Measurements from ENCODE around the gene SUMO4. TPM values are rescaled to one million over a fixed set of nuclear protein-coding genes. Genes with fewer than 3 reads are reported as not detected.

SUMO4 gene
- total RNA-seq, 4 donors from 2014 or later, result 0.33 to 6.3 TPM; not detected in 2

- TF ChIP-seq CTCF (IDR thresholded peaks at IDR 0.05 in 4 of 5, conservative IDR thresholded peaks at IDR 0.05 in 1 of 5) (no peak), POLR2A (IDR thresholded peaks at IDR 0.05) (no peak)
- DNase-seq (no peak), ATAC-seq (no peak)
- intact Hi-C loops (cut with DNase I; ENCODE audit: low total_unique reads), result no loop called here
- Histone ChIP-seq H3K9me3 (no peaks in the 10 kb centered on the region), H3K27ac (no peak overlapping the region), H3K27me3 (no peaks in the 10 kb centered on the region), H3K4me3 (no peak overlapping the region), H3K36me3 (no peaks in the 10 kb centered on the region), H3K4me1 (peaks cover 22% of the 10 kb centered on the region in 2 donors)
- in situ Hi-C loops (cut with MboI; ENCODE audit: low sequenced_read_pairs in 4 of 4), result no loop called here
Observed at GRCh38 chr6:149365197-149365596, 34.9 kb upstream of the SUMO4 start.

- peaks cover 22% of the 10 kb centered on the region in 2 donors for H3K4me1 ChIP-seq
Observed at GRCh38 chr6:149366267-149366921, 33.7 kb upstream of the SUMO4 start.

GRCh38 chr6:149368065-149368464 lies 32.0 kb upstream of the SUMO4 start:
- no peak for TF ChIP-seq POLR2A (IDR thresholded peaks at IDR 0.05)
- TF ChIP-seq CTCF (IDR thresholded peaks at IDR 0.05 in 4 of 5, conservative IDR thresholded peaks at IDR 0.05 in 1 of 5), result no peak
- Histone ChIP-seq H3K9me3 (no peaks in the 10 kb centered on the region), H3K4me3 (no peak overlapping the region), H3K27ac (no peak overlapping the region), H3K4me1 (peaks cover 22% of the 10 kb centered on the region in 2 donors), H3K36me3 (no peaks in the 10 kb centered on the region), H3K27me3 (no peaks in the 10 kb centered on the region)
- ATAC-seq (no peak), DNase-seq (no peak)
- intact Hi-C loops (cut with DNase I; ENCODE audit: low total_unique reads), result no loop called here
- in situ Hi-C loops (cut with MboI; ENCODE audit: low sequenced_read_pairs in 4 of 4), result no loop called here

More at GRCh38 chr6:149366267-149366921, 33.7 kb upstream of the SUMO4 start:
- no peak for DNase-seq
- intact Hi-C loops (cut with DNase I; ENCODE audit: low total_unique reads), result no loop called here
- Histone ChIP-seq H3K9me3 (no peaks in the 10 kb centered on the region), H3K27ac (no peak overlapping the region), H3K4me3 (no peak overlapping the region), H3K27me3 (no peaks in the 10 kb centered on the region), H3K36me3 (no peaks in the 10 kb centered on the region)
- in situ Hi-C loops (cut with MboI; ENCODE audit: low sequenced_read_pairs in 4 of 4), result no loop called here
- no peak for ATAC-seq
- no peak for TF ChIP-seq CTCF (IDR thresholded peaks at IDR 0.05 in 4 of 5, conservative IDR thresholded peaks at IDR 0.05 in 1 of 5)
- TF ChIP-seq POLR2A (IDR thresholded peaks at IDR 0.05), result no peak

GRCh38 chr6:149371154-149371553 lies 28.9 kb upstream of the SUMO4 start:
- peaks cover 8 to 9% of the 10 kb centered on the region in 2 donors for H3K4me1 ChIP-seq
- no peak overlapping the region for H3K4me3 ChIP-seq
- no peaks in the 10 kb centered on the region for H3K36me3 ChIP-seq
- no peak for TF ChIP-seq CTCF (IDR thresholded peaks at IDR 0.05 in 4 of 5, conservative IDR thresholded peaks at IDR 0.05 in 1 of 5)
- TF ChIP-seq POLR2A (IDR thresholded peaks at IDR 0.05), result no peak
- no peaks in the 10 kb centered on the region for H3K27me3 ChIP-seq
- ATAC-seq, result no peak
- H3K27ac ChIP-seq, result no peak overlapping the region
- H3K9me3 ChIP-seq, result no peaks in the 10 kb centered on the region
- DNase-seq, result no peak
- in situ Hi-C loops (cut with MboI; ENCODE audit: low sequenced_read_pairs in 4 of 4) (no loop called here), intact Hi-C loops (cut with DNase I; ENCODE audit: low total_unique reads) (no loop called here)

- no peak for DNase-seq
- in situ Hi-C loops (cut with MboI; ENCODE audit: low sequenced_read_pairs in 4 of 4), result no loop called here
- Histone ChIP-seq H3K27me3 (no peaks in the 10 kb centered on the region), H3K9me3 (no peaks in the 10 kb centered on the region), H3K27ac (no peak overlapping the region), H3K4me3 (no peak overlapping the region), H3K4me1 (peaks cover 5 to 9% of the 10 kb centered on the region in 2 donors), H3K36me3 (no peaks in the 10 kb centered on the region)
- intact Hi-C loops (cut with DNase I; ENCODE audit: low total_unique reads), result no loop called here
- ATAC-seq, result no peak
- TF ChIP-seq CTCF (IDR thresholded peaks at IDR 0.05 in 4 of 5, conservative IDR thresholded peaks at IDR 0.05 in 1 of 5) (no peak), POLR2A (IDR thresholded peaks at IDR 0.05) (no peak)
Observed at GRCh38 chr6:149372062-149372461, 28.0 kb upstream of the SUMO4 start.

Measured in gastrocnemius medialis (tissue), 4 donors.